Activated CD8-positive, alpha-beta T cell treated with anti-CD3 and anti-CD28 coated beads for 36 hours (primary cell): ENCODE data around the gene APBB2. TPM values are rescaled to one million over a fixed set of nuclear protein-coding genes. Genes with fewer than 3 reads are reported as not detected.

Experiments used
- ATAC-seq: fragments of 200-7000 bp; cut with Tn5 transposase; one replicate; pipeline ENCODE4 v1.10.0; 2021; ENCODE audit warnings: mild to moderate bottlenecking, moderate library complexity
- CTCF ChIA-PET: fragments of 350-600 bp; sonication (Branson Sonifier 250); formaldehyde crosslinking; loops from one replicate; lab custom pipeline; 2021; ENCODE audit warnings: antibody characterized with exemption; lab: Charles Lee
- POLR2A ChIA-PET: fragments of 350-600 bp; sonication (Branson Sonifier 250); formaldehyde crosslinking; loops from one replicate; lab custom pipeline; 2021; ENCODE audit warnings: antibody characterized with exemption; lab: Charles Lee
- DNase-seq: peaks from one replicate; pipeline ENCODE4 v3.0.0-alpha.2; 2020
- H3K27ac Mint-ChIP-seq: one replicate; pipeline ENCODE4 v1.8.0; 2021; ENCODE audit warnings: mild to moderate bottlenecking, mixed read lengths
- H3K27me3 Mint-ChIP-seq: one replicate; pipeline ENCODE4 v1.8.0; 2021; ENCODE audit warnings: mixed read lengths
- H3K36me3 Mint-ChIP-seq: one replicate; pipeline ENCODE4 v1.8.0; 2021; ENCODE audit warnings: low read depth, mixed read lengths
- H3K4me1 Mint-ChIP-seq: one replicate; pipeline ENCODE4 v1.8.0; 2021; ENCODE audit warnings: low read depth, mixed read lengths
- H3K4me3 Mint-ChIP-seq: one replicate; pipeline ENCODE4 v1.8.0; 2021; ENCODE audit warnings: mild to moderate bottlenecking, moderate library complexity, mixed read lengths
- H3K9me3 Mint-ChIP-seq: one replicate; pipeline ENCODE4 v1.8.0; 2021; ENCODE audit warnings: mixed read lengths
- CTCF ChIP-seq: fragments of 200-600 bp; IDR thresholded peaks from one replicate; pipeline ENCODE4 v1.8.0; 2022; ENCODE audit warnings: antibody characterized with exemption, mild to moderate bottlenecking
- intact Hi-C: fragments of 100-400 bp; cut with micrococcal nuclease; formaldehyde crosslinking; loops from one replicate; pipeline ENCODE4 v1.10.0; 2022
- total RNA-seq, 2 experiments: library from RNA; stranded (reverse); gene quantifications; one replicate each; pipeline ENCODE4 v1.2.3, GENCODE V29; 2021

APBB2 gene
- total RNA-seq, 2 experiments from 2014 or later, result 0.89 to 2.3 TPM

GRCh38 chr4:41161355-41161754 lies 53.0 kb downstream of the APBB2 start:
- intact Hi-C loops, result no loop called here

GRCh38 chr4:41160856-41161255 lies 53.5 kb downstream of the APBB2 start:
- CTCF ChIA-PET, result no interaction called here
- H3K4me3 Mint-ChIP-seq, result no peak overlapping the region

More at GRCh38 chr4:41161355-41161754, 53.0 kb downstream of the APBB2 start:
- H3K4me3 Mint-ChIP-seq, result no peak overlapping the region
- DNase-seq (no peak), ATAC-seq (no peak)
- TF ChIP-seq CTCF, result no peak
- no peaks in the 10 kb centered on the region for H3K36me3 Mint-ChIP-seq
- H3K27ac Mint-ChIP-seq, result no peak overlapping the region
- no peaks in the 10 kb centered on the region for H3K4me1 Mint-ChIP-seq
- peaks cover 3% of the 10 kb centered on the region for H3K27me3 Mint-ChIP-seq
- H3K9me3 Mint-ChIP-seq, result no peaks in the 10 kb centered on the region
- ChIA-PET POLR2A (no interaction called here), CTCF (no interaction called here)

GRCh38 chr4:41160012-41160789 lies 54.1 kb downstream of the APBB2 start:
- Mint-ChIP-seq H3K27me3 (no peaks in the 10 kb centered on the region), H3K27ac (no peak overlapping the region), H3K36me3 (no peaks in the 10 kb centered on the region), H3K9me3 (no peaks in the 10 kb centered on the region), H3K4me1 (no peaks in the 10 kb centered on the region), H3K4me3 (no peak overlapping the region)
- intact Hi-C loops, result no loop called here
- ATAC-seq (no peak), DNase-seq (no peak)
- ChIA-PET POLR2A (no interaction called here), CTCF (no interaction called here)
- TF ChIP-seq CTCF, result no peak

More at GRCh38 chr4:41160856-41161255, 53.5 kb downstream of the APBB2 start:
- ATAC-seq (no peak), DNase-seq (no peak)
- TF ChIP-seq CTCF, result no peak
- H3K4me1 Mint-ChIP-seq, result no peaks in the 10 kb centered on the region
- POLR2A ChIA-PET, result no interaction called here
- no peaks in the 10 kb centered on the region for H3K9me3 Mint-ChIP-seq
- H3K36me3 Mint-ChIP-seq, result no peaks in the 10 kb centered on the region
- H3K27me3 Mint-ChIP-seq, result peaks cover 3% of the 10 kb centered on the region
- no peak overlapping the region for H3K27ac Mint-ChIP-seq
- intact Hi-C loops, result no loop called here

GRCh38 chr4:41158756-41159155 lies 55.6 kb downstream of the APBB2 start:
- CTCF ChIA-PET, result no interaction called here
- Mint-ChIP-seq H3K27ac (no peak overlapping the region), H3K9me3 (no peaks in the 10 kb centered on the region), H3K4me1 (no peaks in the 10 kb centered on the region), H3K36me3 (no peaks in the 10 kb centered on the region), H3K4me3 (no peak overlapping the region), H3K27me3 (no peaks in the 10 kb centered on the region)
- ATAC-seq (no peak), DNase-seq (no peak)
- intact Hi-C loops, result no loop called here
- POLR2A ChIA-PET, result no interaction called here
- TF ChIP-seq CTCF, result no peak

- no peaks in the 10 kb centered on the region for H3K4me1 Mint-ChIP-seq
- DNase-seq, result no peak
- CTCF ChIA-PET, result no interaction called here
- no peaks in the 10 kb centered on the region for H3K27me3 Mint-ChIP-seq
- intact Hi-C loops, result no loop called here
- no peak for TF ChIP-seq CTCF
- no peaks in the 10 kb centered on the region for H3K9me3 Mint-ChIP-seq
- POLR2A ChIA-PET, result no interaction called here
- H3K36me3 Mint-ChIP-seq, result no peaks in the 10 kb centered on the region
- ATAC-seq, result no peak
- H3K4me3 Mint-ChIP-seq, result no peak overlapping the region
- no peak overlapping the region for H3K27ac Mint-ChIP-seq
These were observed 56.1 kb downstream of the APBB2 start for GRCh38 chr4:41158274-41158673.
